SW 1271 (cell line): ENCODE measurements around the gene TOR1A.

Experiments
- DNase-seq, 2 experiments: peaks; one replicate each; lab custom pipeline; 2025; lab: John Stamatoyannopoulos, UW

The TOR1A gene

GRCh38 chr9:129823935-129824601 lies at the start of gene TOR1A:
Gene TOR1A (minus strand): TSS chr9:129824136. CDS start chr9:129824085, 51 bp downstream.
- peak; percentile 91 to 96 for DNase-seq

DNA sequence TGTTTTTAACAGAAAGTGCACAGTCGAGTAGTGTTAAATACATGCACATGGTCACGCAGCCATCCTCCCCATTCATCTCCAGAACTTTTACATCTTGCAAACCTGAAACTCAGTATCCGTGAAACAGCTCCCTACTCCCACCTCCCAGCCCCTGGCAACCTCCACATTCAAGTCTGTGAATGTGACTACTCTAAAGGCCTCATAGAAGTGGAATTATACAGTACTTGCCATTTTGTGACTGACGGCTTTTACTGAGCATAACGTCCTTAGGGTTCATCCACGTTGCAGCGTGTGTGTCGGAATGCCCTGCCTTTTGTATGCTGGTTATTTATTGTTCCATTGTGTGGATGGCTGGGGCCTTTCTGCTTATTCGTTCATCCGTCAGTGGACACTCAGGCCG lies 47.1 kb upstream of the TOR1A start:
- DNase-seq = no peak

DNA sequence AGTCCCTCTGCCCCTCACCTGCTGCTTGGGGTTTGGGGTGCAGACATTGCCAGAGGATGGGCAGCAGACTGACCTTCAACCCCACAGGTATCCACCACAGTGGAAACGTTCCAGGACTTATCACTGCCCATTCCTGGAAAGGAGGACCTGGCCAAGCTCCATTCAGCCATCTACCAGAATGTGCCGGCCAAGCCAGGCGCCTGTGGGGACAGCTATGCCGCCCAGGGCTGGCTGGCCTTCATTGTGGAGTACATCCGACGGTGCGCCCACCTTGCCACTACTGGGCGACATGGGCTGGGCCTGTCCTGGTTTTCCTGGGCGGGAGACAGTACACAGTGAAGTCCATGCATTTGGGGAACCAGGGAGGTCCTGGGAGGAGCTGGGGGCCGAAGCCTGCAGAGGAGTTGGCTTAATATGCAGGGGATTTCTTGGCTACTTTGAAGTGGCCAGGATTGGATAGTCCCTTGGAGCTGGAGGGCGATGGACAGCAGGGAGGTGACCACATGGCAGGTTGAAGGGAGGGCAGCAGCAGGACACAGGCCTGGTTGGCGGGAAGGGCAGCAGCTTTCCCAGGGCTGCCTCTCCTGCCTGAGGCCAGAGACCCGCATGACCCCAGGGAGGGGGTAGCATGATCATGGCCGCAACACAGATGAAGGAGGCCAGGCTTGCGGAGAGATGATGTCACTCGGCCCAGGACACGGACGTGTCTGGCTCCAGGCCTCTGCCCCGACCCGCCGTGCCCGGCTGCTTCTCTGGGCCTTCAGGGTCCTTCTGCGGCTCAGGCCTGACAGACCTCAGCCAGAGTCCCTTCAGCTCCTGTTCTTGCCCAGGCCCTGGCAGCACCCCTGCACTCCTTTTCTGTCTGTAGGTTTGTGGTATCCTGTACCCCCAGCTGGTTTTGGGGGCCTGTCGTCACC lies 45.9 kb upstream of the TOR1A start:
- no peak for DNase-seq

DNA sequence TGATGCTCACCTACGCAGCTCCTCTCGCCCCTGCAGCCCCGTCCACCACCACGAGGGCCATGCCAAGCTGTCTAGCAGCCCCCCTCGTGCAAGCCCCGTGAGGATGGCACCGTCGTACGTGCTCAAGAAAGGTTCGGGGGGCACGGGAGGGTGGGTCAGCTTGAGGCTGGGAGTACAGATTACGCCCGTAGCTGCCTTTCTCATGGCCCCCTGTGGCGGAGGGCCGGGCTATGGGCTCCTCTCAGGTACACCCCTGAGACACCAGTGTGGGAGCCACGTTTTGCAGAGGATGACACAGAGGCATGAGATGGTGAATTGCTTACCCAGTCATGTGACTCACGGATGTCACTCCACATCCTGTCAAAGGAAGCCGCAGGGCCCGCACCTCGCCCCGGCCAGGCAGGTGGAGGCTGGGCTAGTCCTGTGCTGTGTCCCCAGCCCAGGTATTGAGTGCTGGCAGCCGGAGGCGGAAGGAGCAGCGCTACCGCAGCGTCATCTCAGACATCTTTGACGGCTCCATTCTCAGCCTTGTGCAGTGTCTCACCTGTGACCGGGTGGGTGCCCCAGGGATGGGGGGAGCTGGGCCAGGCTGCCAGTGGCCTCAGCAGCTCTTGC lies 45.0 kb upstream of the TOR1A start:
- no peak for DNase-seq

DNA sequence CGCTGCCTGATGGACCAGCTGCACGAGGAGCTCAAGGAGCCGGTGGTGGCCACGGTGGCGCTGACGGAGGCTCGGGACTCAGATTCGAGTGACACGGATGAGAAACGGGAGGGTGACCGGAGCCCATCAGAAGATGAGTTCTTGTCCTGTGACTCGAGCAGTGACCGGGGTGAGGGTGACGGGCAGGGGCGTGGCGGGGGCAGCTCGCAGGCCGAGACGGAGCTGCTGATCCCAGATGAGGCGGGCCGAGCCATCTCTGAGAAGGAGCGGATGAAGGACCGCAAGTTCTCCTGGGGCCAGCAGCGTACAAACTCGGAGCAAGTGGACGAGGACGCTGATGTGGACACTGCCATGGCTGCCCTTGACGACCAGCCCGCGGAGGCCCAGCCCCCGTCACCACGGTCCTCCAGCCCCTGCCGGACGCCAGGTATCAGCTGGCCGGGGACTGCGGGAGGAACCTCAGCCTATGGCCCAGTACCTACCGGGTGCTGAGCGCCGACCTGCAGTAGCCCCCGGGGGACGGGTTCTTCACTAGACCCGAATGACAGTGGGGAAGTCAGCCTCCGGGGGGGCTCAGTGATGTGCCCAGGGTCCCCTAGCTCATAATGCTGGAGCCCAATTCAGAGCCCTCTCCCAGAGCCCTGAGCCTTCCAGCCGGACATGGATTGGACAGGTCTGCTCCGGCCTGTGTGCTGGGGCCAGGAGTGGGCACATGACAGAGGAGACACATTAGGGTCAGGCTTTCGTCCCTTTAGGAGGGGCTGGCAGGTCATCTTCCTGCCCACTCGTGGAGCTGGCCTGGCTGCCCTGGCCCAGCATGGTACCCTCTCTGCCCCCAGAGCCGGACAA lies 44.3 kb upstream of the TOR1A start:
- DNase-seq = no peak

GRCh38 chr9:129867136-129868022 lies 43.4 kb upstream of the TOR1A start:
- DNase-seq = no peak

GRCh38 chr9:129866394-129867135 lies 42.6 kb upstream of the TOR1A start:
- no peak for DNase-seq

GRCh38 chr9:129865668-129866320 lies 41.9 kb upstream of the TOR1A start:
- DNase-seq = no peak

GRCh38 chr9:129864991-129865647 lies 41.2 kb upstream of the TOR1A start:
- DNase-seq = no peak

- no peak for DNase-seq
Measured at GRCh38 chr9:129863059-129863690, 39.2 kb upstream of the TOR1A start.

- no peak for DNase-seq
Measured at GRCh38 chr9:129861447-129861827, 37.5 kb upstream of the TOR1A start.

DNA sequence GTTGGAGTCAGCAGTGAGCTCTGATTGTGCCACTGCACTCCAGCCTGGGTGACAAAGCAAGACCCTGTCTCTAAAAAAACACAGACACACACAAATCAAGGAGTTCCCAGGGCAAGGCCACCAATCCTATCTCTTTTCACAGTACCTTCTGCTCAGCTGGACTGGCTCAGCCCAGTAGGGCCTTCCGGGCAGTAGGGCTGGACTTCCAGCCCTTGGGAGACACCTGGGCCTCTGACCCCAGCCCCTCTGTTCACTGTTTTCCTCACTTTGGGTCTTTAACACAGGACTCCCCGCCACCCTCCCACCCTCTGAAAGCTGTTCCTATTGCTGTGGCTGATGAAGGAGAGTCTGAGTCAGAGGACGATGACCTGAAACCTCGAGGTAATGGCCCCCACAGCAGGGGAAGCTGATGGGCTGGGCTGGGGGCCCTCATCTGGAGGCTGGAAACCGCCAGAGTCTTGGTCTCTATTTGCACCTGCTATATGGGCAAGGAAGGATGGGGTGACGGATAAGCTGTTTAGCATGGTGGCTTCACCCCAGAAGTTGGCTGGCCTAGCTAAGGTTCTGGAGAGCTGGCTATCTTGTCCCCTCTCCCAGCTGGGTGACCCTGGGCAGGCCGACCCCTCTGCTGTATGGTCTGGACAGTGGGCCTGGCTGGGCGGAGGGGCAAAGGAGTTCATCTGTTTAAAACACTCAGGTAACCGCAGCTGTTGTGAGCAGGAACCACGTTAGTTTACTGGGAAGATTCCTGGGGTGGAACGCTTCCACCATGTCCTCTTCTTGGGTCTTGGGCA lies 36.9 kb upstream of the TOR1A start:
- DNase-seq = no peak

DNA sequence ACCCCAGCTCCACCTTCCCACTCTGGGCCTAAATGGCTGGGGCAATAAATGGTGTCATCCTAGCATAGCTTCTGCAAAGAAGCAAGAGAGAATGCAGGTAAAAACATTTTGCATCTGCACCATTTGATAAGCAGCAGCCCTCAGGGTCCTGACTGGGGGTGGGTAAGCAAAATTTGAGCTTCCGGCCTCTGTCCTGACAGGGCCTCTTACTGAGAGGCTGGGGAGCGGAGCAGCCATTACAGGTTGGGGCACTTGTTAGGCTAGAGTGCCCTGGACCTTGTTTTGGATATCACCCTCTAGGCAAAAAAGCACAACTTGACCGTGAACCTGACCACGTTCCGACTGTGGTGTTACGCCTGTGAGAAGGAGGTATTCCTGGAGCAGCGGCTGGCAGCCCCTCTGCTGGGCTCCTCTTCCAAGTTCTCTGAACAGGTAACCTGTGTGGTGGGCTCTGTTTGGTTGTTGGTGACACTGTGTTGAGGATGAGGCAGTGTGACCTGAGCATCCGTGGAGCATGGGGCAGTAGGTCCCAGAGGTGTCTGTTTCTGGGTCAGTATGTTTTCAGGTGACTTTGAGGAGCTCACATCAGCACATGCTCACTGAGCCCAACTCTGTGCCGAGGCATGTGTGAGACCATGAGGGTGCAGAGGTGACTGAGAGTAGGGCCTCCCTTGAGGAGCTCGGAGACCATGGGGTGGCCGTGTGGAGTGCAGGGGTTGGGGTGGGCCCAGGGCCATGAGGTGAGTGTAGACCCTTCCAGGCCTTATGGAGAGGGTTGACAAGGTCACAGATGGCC lies 34.4 kb upstream of the TOR1A start:
- DNase-seq = no peak

GRCh38 chr9:129857207-129857606 lies 33.3 kb upstream of the TOR1A start:
- no peak for DNase-seq

DNA sequence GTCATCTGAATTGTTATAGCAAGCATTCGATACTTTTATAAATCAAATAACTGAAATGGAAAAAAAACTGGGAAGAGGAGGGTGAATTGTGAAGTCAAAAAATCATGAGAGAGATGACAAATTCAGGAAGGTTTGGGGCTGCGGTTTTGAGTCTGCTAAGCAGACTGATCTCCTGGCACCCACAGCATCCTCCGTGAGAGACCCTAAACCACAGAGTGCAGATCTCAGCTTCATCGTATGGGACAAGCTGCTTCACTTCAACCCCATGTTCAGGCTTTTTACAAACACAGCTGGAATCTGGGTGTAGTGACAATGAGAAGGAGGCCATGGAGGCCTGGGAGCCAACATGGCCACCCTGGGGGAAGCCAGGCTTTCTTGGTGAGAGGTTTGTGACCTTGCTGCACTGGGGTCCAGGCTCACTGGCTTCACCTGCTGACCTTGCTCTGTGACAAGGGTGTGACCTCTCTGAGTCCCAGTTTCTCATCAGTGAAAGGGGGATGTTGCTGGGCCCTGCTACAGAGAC lies 30.7 kb upstream of the TOR1A start:
- DNase-seq = no peak

GRCh38 chr9:129853614-129854013 lies 29.7 kb upstream of the TOR1A start:
- no peak for DNase-seq

GRCh38 chr9:129852579-129852978 lies 28.6 kb upstream of the TOR1A start:
- no peak for DNase-seq
